ENCODE data around the gene CD274. TPM values are rescaled to one million over a fixed set of nuclear protein-coding genes. Genes with fewer than 3 reads are reported as not detected.

The CD274 gene
- total RNA-seq, 1 experiment from 2014 or later, result not detected

DNA sequence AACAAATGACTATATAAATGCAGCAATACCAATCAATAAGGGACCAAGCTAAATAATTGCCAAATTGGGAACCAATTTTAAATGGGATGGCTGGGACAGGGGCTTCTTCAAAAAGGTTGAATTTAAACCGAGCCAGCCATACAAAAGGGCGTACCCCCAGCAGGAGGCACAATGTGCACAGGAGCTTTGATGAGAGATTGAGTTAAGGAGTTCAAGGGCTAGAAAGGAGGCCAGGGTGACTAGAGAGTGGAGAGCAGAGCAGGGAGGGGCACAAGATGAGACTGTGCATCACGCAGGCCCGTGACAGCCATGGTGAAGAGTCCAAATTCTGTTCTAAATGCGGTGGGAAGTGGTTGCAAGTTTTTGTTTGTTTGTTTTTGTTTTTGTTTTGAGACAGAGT, 36.6 kb downstream of the CD274 start:
- Histone ChIP-seq H2BK20ac (ENCODE audit: low read depth, low read length, poor library complexity, severe bottlenecking) (no peak overlapping the region), H2AFZ (ENCODE audit: low read length) (no peak overlapping the region), H4K91ac (ENCODE audit: insufficient read length, low read depth, low read length) (no peak overlapping the region), H3K9ac (ENCODE audit: extremely low read depth, insufficient read length, low read length) (no peak overlapping the region), H3K14ac (ENCODE audit: insufficient read depth, low read length) (no peak overlapping the region), H3K23me2 (ENCODE audit: insufficient read length, low read depth, low read length, poor library complexity, severe bottlenecking) (no peaks in the 10 kb centered on the region), H3K4me2 (ENCODE audit: insufficient read depth, insufficient read length, low read length) (no peak overlapping the region), H3K18ac (ENCODE audit: insufficient read length, low read depth, low read length) (no peak overlapping the region), H3K79me2 (ENCODE audit: insufficient read depth, low read length) (no peaks in the 10 kb centered on the region), H3T11ph (ENCODE audit: low read length) (no peak overlapping the region), H2BK120ac (ENCODE audit: low read depth, low read length, poor library complexity, severe bottlenecking) (no peak overlapping the region), H3K56ac (ENCODE audit: insufficient read length, low read depth, low read length) (no peak overlapping the region), H3K23ac (ENCODE audit: insufficient read length, low read depth, low read length) (no peak overlapping the region), H3K9me3 (ENCODE audit: control insufficient read depth, low read depth, low read length) (no peaks in the 10 kb centered on the region), H3K27me3 (ENCODE audit: insufficient read depth, low read length) (no peaks in the 10 kb centered on the region), H3K79me1 (ENCODE audit: insufficient read depth, low read depth, low read length, poor library complexity, severe bottlenecking) (no peaks in the 10 kb centered on the region), H3K4me1 (ENCODE audit: insufficient read depth, low read length) (no peaks in the 10 kb centered on the region), H2BK12ac (ENCODE audit: insufficient read length, low read depth, low read length) (no peak overlapping the region), H2BK15ac (ENCODE audit: low read depth, low read length) (no peak overlapping the region), H4K20me1 (ENCODE audit: control insufficient read depth, insufficient read depth, insufficient read length) (no peaks in the 10 kb centered on the region), H3K27ac (ENCODE audit: insufficient read length, low read depth, low read length) (no peak overlapping the region), H2BK5ac (ENCODE audit: insufficient read length, low read length) (no peak overlapping the region), H3K4ac (ENCODE audit: low read depth, low read length) (no peak overlapping the region), H2AK5ac (ENCODE audit: insufficient read length, low read length) (no peak overlapping the region), H4K8ac (replicated peaks; ENCODE audit: insufficient read length, low read depth, low read length) (no peak overlapping the region), H4K5ac (ENCODE audit: insufficient read length, low read depth, low read length) (no peak overlapping the region)
- H3K27ac Mint-ChIP-seq, result no peak overlapping the region
- no peaks in the 10 kb centered on the region for H3K36me3 Mint-ChIP-seq (ENCODE audit: insufficient read depth in 1 of 3, low read depth in 3 of 3)
- WGBS (ENCODE audit: extremely low coverage, insufficient read length, low lambda C conversion rate), result no CpG with 5 or more reads among the region's 5 CpGs
- H3K4me3 Mint-ChIP-seq, result no peak overlapping the region
- TF ChIP-seq, protein P1, sequence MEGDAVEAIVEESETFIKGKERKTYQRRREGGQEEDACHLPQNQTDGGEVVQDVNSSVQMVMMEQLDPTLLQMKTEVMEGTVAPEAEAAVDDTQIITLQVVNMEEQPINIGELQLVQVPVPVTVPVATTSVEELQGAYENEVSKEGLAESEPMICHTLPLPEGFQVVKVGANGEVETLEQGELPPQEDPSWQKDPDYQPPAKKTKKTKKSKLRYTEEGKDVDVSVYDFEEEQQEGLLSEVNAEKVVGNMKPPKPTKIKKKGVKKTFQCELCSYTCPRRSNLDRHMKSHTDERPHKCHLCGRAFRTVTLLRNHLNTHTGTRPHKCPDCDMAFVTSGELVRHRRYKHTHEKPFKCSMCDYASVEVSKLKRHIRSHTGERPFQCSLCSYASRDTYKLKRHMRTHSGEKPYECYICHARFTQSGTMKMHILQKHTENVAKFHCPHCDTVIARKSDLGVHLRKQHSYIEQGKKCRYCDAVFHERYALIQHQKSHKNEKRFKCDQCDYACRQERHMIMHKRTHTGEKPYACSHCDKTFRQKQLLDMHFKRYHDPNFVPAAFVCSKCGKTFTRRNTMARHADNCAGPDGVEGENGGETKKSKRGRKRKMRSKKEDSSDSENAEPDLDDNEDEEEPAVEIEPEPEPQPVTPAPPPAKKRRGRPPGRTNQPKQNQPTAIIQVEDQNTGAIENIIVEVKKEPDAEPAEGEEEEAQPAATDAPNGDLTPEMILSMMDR (conservative IDR thresholded peaks at IDR 0.05), result no peak
- H3K27me3 Mint-ChIP-seq (ENCODE audit: low read depth), result 0 out of 2 replicates have a peak, but pooled peaks cover 1% of the 10 kb centered on the region
- H3K4me1 Mint-ChIP-seq, result peaks cover 21% of the 10 kb centered on the region in 2 experiments
- no peak for DNase-seq
- no peaks in the 10 kb centered on the region for H3K9me3 Mint-ChIP-seq

Measured in H9 (cell line).